T-helper 2 cell treated with Interferon-gamma antibody and Interleukin-4, amounts not matched to agents 5 μg/mL and 100 μg/mL, for 36 hours (primary cell): ENCODE data around the gene BTF3.
"Not testable (repeated sequence)": the region's sequence is repeated elsewhere in the genome, so short reads cannot be mapped to it uniquely, and the experiment has no call there.

Experiments used
- DNase-seq: peaks from one replicate; pipeline ENCODE4 v3.0.0; 2021; ENCODE audit warnings: low spot score
- H3K27ac Mint-ChIP-seq: one replicate; pipeline ENCODE4 v1.8.0; 2021; ENCODE audit warnings: mild to moderate bottlenecking, mixed read lengths
- H3K27me3 Mint-ChIP-seq: one replicate; pipeline ENCODE4 v1.8.0; 2021; ENCODE audit warnings: low read depth, mixed read lengths
- H3K36me3 Mint-ChIP-seq: one replicate; pipeline ENCODE4 v1.8.0; 2021; ENCODE audit warnings: low read depth, mixed read lengths
- H3K4me1 Mint-ChIP-seq: one replicate; pipeline ENCODE4 v1.8.0; 2021; ENCODE audit warnings: low read depth, mixed read lengths
- H3K4me3 Mint-ChIP-seq: one replicate; pipeline ENCODE4 v1.8.0; 2022; ENCODE audit warnings: mild to moderate bottlenecking, moderate library complexity, mixed read lengths
- H3K9me3 Mint-ChIP-seq: one replicate; pipeline ENCODE4 v1.8.0; 2021; ENCODE audit warnings: mixed read lengths

The BTF3 gene

GRCh38 chr5:73469878-73470277, 28.4 kb upstream of the BTF3 start:
- Mint-ChIP-seq H3K27me3 (peaks cover 24% of the 10 kb centered on the region), H3K27ac (no peak overlapping the region), H3K4me3 (no peak overlapping the region), H3K9me3 (no peaks in the 10 kb centered on the region), H3K36me3 (no peaks in the 10 kb centered on the region), H3K4me1 (no peaks in the 10 kb centered on the region)
- DNase-seq = no peak

GRCh38 chr5:73471654-73472053, 26.6 kb upstream of the BTF3 start:
- peaks cover 20% of the 10 kb centered on the region for H3K27me3 Mint-ChIP-seq
- H3K9me3 Mint-ChIP-seq = no peaks in the 10 kb centered on the region
- no peak overlapping the region for H3K27ac Mint-ChIP-seq
- no peak overlapping the region for H3K4me3 Mint-ChIP-seq
- DNase-seq = no peak
- H3K4me1 Mint-ChIP-seq = no peaks in the 10 kb centered on the region
- no peaks in the 10 kb centered on the region for H3K36me3 Mint-ChIP-seq

- no peaks in the 10 kb centered on the region for H3K36me3 Mint-ChIP-seq
- DNase-seq = no peak
- H3K27me3 Mint-ChIP-seq = peaks cover 20% of the 10 kb centered on the region
- no peaks in the 10 kb centered on the region for H3K4me1 Mint-ChIP-seq
- H3K9me3 Mint-ChIP-seq = no peaks in the 10 kb centered on the region
- H3K27ac Mint-ChIP-seq = no peak overlapping the region
- no peak overlapping the region for H3K4me3 Mint-ChIP-seq
Measured at GRCh38 chr5:73472116-73472515, 26.1 kb upstream of the BTF3 start.

GRCh38 chr5:73480500-73480899, 17.7 kb upstream of the BTF3 start:
- Mint-ChIP-seq H3K27ac (no peak overlapping the region), H3K4me1 (no peaks in the 10 kb centered on the region), H3K36me3 (no peaks in the 10 kb centered on the region), H3K4me3 (no peak overlapping the region), H3K27me3 (peaks cover 22% of the 10 kb centered on the region), H3K9me3 (no peaks in the 10 kb centered on the region)
- no peak for DNase-seq

GRCh38 chr5:73482383-73483136, 15.7 kb upstream of the BTF3 start:
- no peak overlapping the region for H3K4me3 Mint-ChIP-seq
- no peaks in the 10 kb centered on the region for H3K9me3 Mint-ChIP-seq
- peaks cover 30% of the 10 kb centered on the region for H3K27me3 Mint-ChIP-seq
- no peak for DNase-seq
- no peaks in the 10 kb centered on the region for H3K36me3 Mint-ChIP-seq
- no peaks in the 10 kb centered on the region for H3K4me1 Mint-ChIP-seq
- H3K27ac Mint-ChIP-seq = no peak overlapping the region

- H3K27ac Mint-ChIP-seq = no peak overlapping the region
- peaks cover 29% of the 10 kb centered on the region for H3K27me3 Mint-ChIP-seq
- DNase-seq = no peak
- no peaks in the 10 kb centered on the region for H3K36me3 Mint-ChIP-seq
- H3K4me1 Mint-ChIP-seq = no peaks in the 10 kb centered on the region
- no peaks in the 10 kb centered on the region for H3K9me3 Mint-ChIP-seq
- no peak overlapping the region for H3K4me3 Mint-ChIP-seq
Measured at GRCh38 chr5:73483676-73484075, 14.6 kb upstream of the BTF3 start.

GRCh38 chr5:73484511-73484910, 13.7 kb upstream of the BTF3 start:
- H3K9me3 Mint-ChIP-seq = no peaks in the 10 kb centered on the region
- H3K4me1 Mint-ChIP-seq = no peaks in the 10 kb centered on the region
- H3K36me3 Mint-ChIP-seq = no peaks in the 10 kb centered on the region
- no peak for DNase-seq
- no peak overlapping the region for H3K4me3 Mint-ChIP-seq
- peaks cover 33% of the 10 kb centered on the region for H3K27me3 Mint-ChIP-seq
- H3K27ac Mint-ChIP-seq = no peak overlapping the region

- Mint-ChIP-seq H3K27me3 (peaks cover 31% of the 10 kb centered on the region), H3K4me1 (no peaks in the 10 kb centered on the region), H3K9me3 (no peaks in the 10 kb centered on the region), H3K36me3 (no peaks in the 10 kb centered on the region), H3K27ac (no peak overlapping the region), H3K4me3 (no peak overlapping the region)
- DNase-seq = no peak
Measured at GRCh38 chr5:73485715-73486114, 12.5 kb upstream of the BTF3 start.

GRCh38 chr5:73486119-73486899, 11.9 kb upstream of the BTF3 start:
- Mint-ChIP-seq H3K27me3 (peaks cover 36% of the 10 kb centered on the region), H3K4me3 (no peak overlapping the region), H3K4me1 (no peaks in the 10 kb centered on the region), H3K27ac (no peak overlapping the region), H3K9me3 (no peaks in the 10 kb centered on the region), H3K36me3 (no peaks in the 10 kb centered on the region)
- no peak for DNase-seq

GRCh38 chr5:73487257-73487656, 11.0 kb upstream of the BTF3 start:
- DNase-seq, H3K27ac Mint-ChIP-seq, H3K36me3 Mint-ChIP-seq, H3K9me3 Mint-ChIP-seq, H3K4me3 Mint-ChIP-seq, H3K4me1 Mint-ChIP-seq: not testable (repeated sequence)
- peaks cover 32% of the 10 kb centered on the region for H3K27me3 Mint-ChIP-seq

GRCh38 chr5:73487815-73488214, 10.4 kb upstream of the BTF3 start:
- Mint-ChIP-seq H3K4me3 (no peak overlapping the region), H3K27ac (no peak overlapping the region), H3K36me3 (no peaks in the 10 kb centered on the region)

GRCh38 chr5:73488806-73489205, 9.4 kb upstream of the BTF3 start:
- no peak for DNase-seq
- H3K36me3 Mint-ChIP-seq = no peaks in the 10 kb centered on the region
- H3K4me1 Mint-ChIP-seq = no peaks in the 10 kb centered on the region
- H3K4me3 Mint-ChIP-seq = no peak overlapping the region
- H3K27me3 Mint-ChIP-seq = peaks cover 44% of the 10 kb centered on the region
- H3K27ac Mint-ChIP-seq = no peak overlapping the region
- H3K9me3 Mint-ChIP-seq = no peaks in the 10 kb centered on the region

More at GRCh38 chr5:73487815-73488214, 10.4 kb upstream of the BTF3 start:
- Mint-ChIP-seq H3K27me3 (peaks cover 36% of the 10 kb centered on the region), H3K4me1 (no peaks in the 10 kb centered on the region), H3K9me3 (no peaks in the 10 kb centered on the region)
- no peak for DNase-seq

- DNase-seq = no peak
- Mint-ChIP-seq H3K36me3 (no peaks in the 10 kb centered on the region), H3K4me3 (no peak overlapping the region), H3K27me3 (peaks cover 47% of the 10 kb centered on the region), H3K4me1 (no peaks in the 10 kb centered on the region), H3K9me3 (no peaks in the 10 kb centered on the region), H3K27ac (no peak overlapping the region)
Measured at GRCh38 chr5:73490088-73490487, 8.2 kb upstream of the BTF3 start.

GRCh38 chr5:73491155-73491554, 7.1 kb upstream of the BTF3 start:
- no peaks in the 10 kb centered on the region for H3K4me1 Mint-ChIP-seq
- H3K36me3 Mint-ChIP-seq = no peaks in the 10 kb centered on the region
- DNase-seq = no peak
- no peak overlapping the region for H3K4me3 Mint-ChIP-seq
- no peaks in the 10 kb centered on the region for H3K9me3 Mint-ChIP-seq
- peaks cover 47% of the 10 kb centered on the region for H3K27me3 Mint-ChIP-seq
- no peak overlapping the region for H3K27ac Mint-ChIP-seq
